Measurements from ENCODE around the gene DRD3.

The DRD3 gene

GRCh38 chr3:114178770-114179368 lies at the start of gene DRD3:
Gene DRD3, minus strand, starts transcription at chr3:114179052. Its CDS starts 7,060 bp downstream, at chr3:114171992.
- DNase-seq (ENCODE audit: low read depth in 2 of 2), result no peak

GRCh38 chr3:114227076-114227475 lies 48.2 kb upstream of the DRD3 start:
- DNase-seq (ENCODE audit: low read depth in 2 of 2), result no peak

GRCh38 chr3:114226313-114226712 lies 47.5 kb upstream of the DRD3 start:
- no peak for DNase-seq (ENCODE audit: low read depth in 2 of 2)

GRCh38 chr3:114223143-114223542 lies 44.3 kb upstream of the DRD3 start:
- DNase-seq (ENCODE audit: low read depth in 2 of 2), result no peak

GRCh38 chr3:114221881-114222264 lies 43.0 kb upstream of the DRD3 start:
- DNase-seq (ENCODE audit: low read depth in 2 of 2), result no peak

GRCh38 chr3:114221165-114221880 lies 42.5 kb upstream of the DRD3 start:
- peak; percentile 19 to 49 for DNase-seq (ENCODE audit: low read depth in 2 of 2)

- no peak for DNase-seq (ENCODE audit: low read depth in 2 of 2)
Measured at GRCh38 chr3:114219741-114220140, 40.9 kb upstream of the DRD3 start.

- no peak for DNase-seq (ENCODE audit: low read depth in 2 of 2)
Measured at GRCh38 chr3:114218578-114219185, 39.8 kb upstream of the DRD3 start.

GRCh38 chr3:114218006-114218405 lies 39.2 kb upstream of the DRD3 start:
- DNase-seq (ENCODE audit: low read depth in 2 of 2), result no peak

GRCh38 chr3:114217266-114217665 lies 38.4 kb upstream of the DRD3 start:
- no peak for DNase-seq (ENCODE audit: low read depth in 2 of 2)

GRCh38 chr3:114216186-114216970 lies 37.5 kb upstream of the DRD3 start:
- no peak for DNase-seq (ENCODE audit: low read depth in 2 of 2)

- no peak for DNase-seq (ENCODE audit: low read depth in 2 of 2)
Measured at GRCh38 chr3:114214542-114215341, 35.9 kb upstream of the DRD3 start.

GRCh38 chr3:114213627-114214541 lies 35.0 kb upstream of the DRD3 start:
- peak; percentile 56 to 77 for DNase-seq (ENCODE audit: low read depth in 2 of 2)

- no peak for DNase-seq (ENCODE audit: low read depth in 2 of 2)
Measured at GRCh38 chr3:114213292-114213626, 34.4 kb upstream of the DRD3 start.

- DNase-seq (ENCODE audit: low read depth in 2 of 2), result no peak
Measured at GRCh38 chr3:114212646-114213045, 33.8 kb upstream of the DRD3 start.

GRCh38 chr3:114207768-114208167 lies 28.9 kb upstream of the DRD3 start:
- no peak for DNase-seq (ENCODE audit: low read depth in 2 of 2)

- no peak for DNase-seq (ENCODE audit: low read depth in 2 of 2)
Measured at GRCh38 chr3:114206342-114206741, 27.5 kb upstream of the DRD3 start.

GRCh38 chr3:114205541-114205940 lies 26.7 kb upstream of the DRD3 start:
- DNase-seq (ENCODE audit: low read depth in 2 of 2), result no peak

- DNase-seq (ENCODE audit: low read depth in 2 of 2), result no peak
Measured at GRCh38 chr3:114194750-114195149, 15.9 kb upstream of the DRD3 start.

- DNase-seq (ENCODE audit: low read depth in 2 of 2), result no peak
Measured at GRCh38 chr3:114192136-114192535, 13.3 kb upstream of the DRD3 start.

GRCh38 chr3:114186501-114186900 lies 7.6 kb upstream of the DRD3 start:
- no peak for DNase-seq (ENCODE audit: low read depth in 2 of 2)

All from activated CD8-positive, alpha-beta memory T cell treated with anti-CD3 and anti-CD28 coated beads for 4 hours (primary cell).